NCI-H510A treated with DMSO at 0.1 percent for 48 hours (cell line): Measurements from ENCODE around the gene RPL6.
A peak's percentile ranks its signal among the peaks of the same experiment; 100 is the strongest.
"Not testable (repeated sequence)": the region's sequence is repeated elsewhere in the genome, so short reads cannot be mapped to it uniquely, and the experiment has no call there.

Experiments
- DNase-seq: peaks from one replicate; lab custom pipeline; 2025; lab: John Stamatoyannopoulos, UW

Gene RPL6

GRCh38 chr12:112419297-112420133 lies 10.1 kb upstream of the RPL6 start:
- DNase-seq, result no peak

GRCh38 chr12:112418608-112419296 lies 9.3 kb upstream of the RPL6 start, which contains the start of gene PTPN11:
TSS of gene PTPN11 (plus strand) at chr12:112418947. CDS start at chr12:112419112, 165 bp downstream.
- DNase-seq, result peak; percentile 84

GRCh38 chr12:112418273-112418607 lies 8.8 kb upstream of the RPL6 start:
- no peak for DNase-seq

- DNase-seq, result not testable (repeated sequence)
These were observed 6.1 kb upstream of the RPL6 start for GRCh38 chr12:112415457-112415856.

- no peak for DNase-seq
These were observed 4.6 kb upstream of the RPL6 start for GRCh38 chr12:112413855-112414625.

GRCh38 chr12:112409906-112410244 lies 470 bp upstream of the RPL6 start:
- no peak for DNase-seq

- DNase-seq, result no peak
These were observed 784 bp downstream of the RPL6 start for GRCh38 chr12:112408621-112409020.

- DNase-seq, result not testable (repeated sequence)
These were observed 1.7 kb downstream of the RPL6 start for GRCh38 chr12:112407683-112408082.

- DNase-seq, result no peak
These were observed 2.6 kb downstream of the RPL6 start for GRCh38 chr12:112406519-112407488.

GRCh38 chr12:112401903-112402498 lies 7.4 kb downstream of the RPL6 start:
- no peak for DNase-seq

- no peak for DNase-seq
These were observed 8.4 kb downstream of the RPL6 start for GRCh38 chr12:112401054-112401453.

- no peak for DNase-seq
These were observed 16.1 kb downstream of the RPL6 start for GRCh38 chr12:112393328-112393727.

GRCh38 chr12:112389922-112390654 lies 19.3 kb downstream of the RPL6 start:
- DNase-seq, result not testable (repeated sequence)

GRCh38 chr12:112389228-112389627 lies 20.2 kb downstream of the RPL6 start:
- DNase-seq, result no peak

- no peak for DNase-seq
These were observed 22.7 kb downstream of the RPL6 start for GRCh38 chr12:112386726-112387125.

- no peak for DNase-seq
These were observed 26.5 kb downstream of the RPL6 start for GRCh38 chr12:112382866-112383265.

GRCh38 chr12:112381883-112382796 lies 27.3 kb downstream of the RPL6 start, which contains the start of gene HECTD4:
TSS of gene HECTD4 (minus strand) at chr12:112382431. CDS start at chr12:112382128, 303 bp downstream.
- peak; percentile 90 for DNase-seq

GRCh38 chr12:112381406-112381882 lies 28.0 kb downstream of the RPL6 start:
- DNase-seq, result no peak
